ENCODE data around the gene SERPING1.

SERPING1 gene

GRCh38 chr11:57597916-57598830, 688 bp downstream of the SERPING1 start:
- DNase-seq = peak; percentile 5

- no peak for DNase-seq
Measured at GRCh38 chr11:57598831-57599155, 1.3 kb downstream of the SERPING1 start.

- DNase-seq = no peak
Measured at GRCh38 chr11:57599381-57599780, 1.9 kb downstream of the SERPING1 start.

- DNase-seq = no peak
Measured at GRCh38 chr11:57601297-57601696, 3.8 kb downstream of the SERPING1 start.

GRCh38 chr11:57604296-57605027, 7.0 kb downstream of the SERPING1 start:
- DNase-seq = no peak

GRCh38 chr11:57605028-57605420, 7.5 kb downstream of the SERPING1 start:
- DNase-seq = no peak

GRCh38 chr11:57610170-57610569, 12.7 kb downstream of the SERPING1 start:
- no peak for DNase-seq

GRCh38 chr11:57614234-57614772, 16.8 kb downstream of the SERPING1 start:
- no peak for DNase-seq

GRCh38 chr11:57615308-57615707, 17.8 kb downstream of the SERPING1 start:
- DNase-seq = no peak

- no peak for DNase-seq
Measured at GRCh38 chr11:57616595-57616994, 19.1 kb downstream of the SERPING1 start.

- DNase-seq = no peak
Measured at GRCh38 chr11:57618438-57618837, 21.0 kb downstream of the SERPING1 start.

GRCh38 chr11:57619331-57619730, 21.8 kb downstream of the SERPING1 start:
- DNase-seq = no peak

GRCh38 chr11:57620467-57620866, 23.0 kb downstream of the SERPING1 start:
- DNase-seq = no peak

- DNase-seq = no peak
Measured at GRCh38 chr11:57622263-57622662, 24.8 kb downstream of the SERPING1 start.

- DNase-seq = no peak
Measured at GRCh38 chr11:57624864-57625263, 27.4 kb downstream of the SERPING1 start.

GRCh38 chr11:57626895-57627294, 29.4 kb downstream of the SERPING1 start:
- DNase-seq = no peak

- no peak for DNase-seq
Measured at GRCh38 chr11:57630171-57630570, 32.7 kb downstream of the SERPING1 start.

- DNase-seq = no peak
Measured at GRCh38 chr11:57632116-57632515, 34.6 kb downstream of the SERPING1 start.

- no peak for DNase-seq
Measured at GRCh38 chr11:57633394-57634070, 36.0 kb downstream of the SERPING1 start.

GRCh38 chr11:57634311-57634710, 36.8 kb downstream of the SERPING1 start:
- no peak for DNase-seq

GRCh38 chr11:57635246-57635645, 37.8 kb downstream of the SERPING1 start:
- DNase-seq = no peak

- DNase-seq = no peak
Measured at GRCh38 chr11:57637626-57638004, 40.1 kb downstream of the SERPING1 start.

- DNase-seq = peak; percentile 87
Measured at GRCh38 chr11:57638005-57638781, 40.7 kb downstream of the SERPING1 start.
